ENCODE measurements around the gene CADM1. TPM values are rescaled to one million over a fixed set of nuclear protein-coding genes. Genes with fewer than 3 reads are reported as not detected.

CADM1 gene
- total RNA-seq, 2 donors from 2014 or later: 49.6 to 137 TPM

DNA sequence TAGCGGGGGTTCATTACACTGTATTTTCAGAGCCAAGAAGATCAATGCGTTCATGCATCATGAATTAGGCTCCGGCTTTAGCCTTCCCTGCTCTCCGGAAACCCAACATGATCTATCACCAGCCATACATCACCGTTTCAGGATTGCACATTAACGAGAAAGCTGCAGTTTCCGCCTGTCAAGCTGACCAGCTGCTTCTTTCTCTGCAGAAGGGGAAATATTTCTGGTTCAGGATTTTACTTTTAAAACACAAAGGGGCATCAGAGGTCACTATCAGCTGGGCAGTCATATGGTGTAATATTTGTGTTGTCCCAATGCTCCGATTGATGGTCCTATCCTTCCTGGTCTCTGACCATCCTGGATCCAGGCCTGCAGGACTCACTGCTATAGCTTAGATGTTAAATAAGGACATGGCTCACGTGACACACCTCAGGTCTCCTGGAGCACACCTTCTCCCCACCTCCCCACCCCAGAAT lies 21.4 kb upstream of the CADM1 start:
- Histone ChIP-seq H3K27me3 (replicated peaks; ENCODE audit: insufficient read depth) (no peaks in the 10 kb centered on the region), H3K27ac (no peak overlapping the region), H3K4me1 (replicated peaks) (no peaks in the 10 kb centered on the region), H3K36me3 (no peaks in the 10 kb centered on the region), H3K9me3 (no peaks in the 10 kb centered on the region), H3K4me3 (no peak overlapping the region)
- WGBS: 92% methylated on average over 9 of the region's 9 CpGs
- TF ChIP-seq POLR2A (IDR thresholded peaks at IDR 0.05) (no peak), POLR2AphosphoS5 (IDR thresholded peaks at IDR 0.05) (no peak)
- TF ChIP-seq, protein P1, sequence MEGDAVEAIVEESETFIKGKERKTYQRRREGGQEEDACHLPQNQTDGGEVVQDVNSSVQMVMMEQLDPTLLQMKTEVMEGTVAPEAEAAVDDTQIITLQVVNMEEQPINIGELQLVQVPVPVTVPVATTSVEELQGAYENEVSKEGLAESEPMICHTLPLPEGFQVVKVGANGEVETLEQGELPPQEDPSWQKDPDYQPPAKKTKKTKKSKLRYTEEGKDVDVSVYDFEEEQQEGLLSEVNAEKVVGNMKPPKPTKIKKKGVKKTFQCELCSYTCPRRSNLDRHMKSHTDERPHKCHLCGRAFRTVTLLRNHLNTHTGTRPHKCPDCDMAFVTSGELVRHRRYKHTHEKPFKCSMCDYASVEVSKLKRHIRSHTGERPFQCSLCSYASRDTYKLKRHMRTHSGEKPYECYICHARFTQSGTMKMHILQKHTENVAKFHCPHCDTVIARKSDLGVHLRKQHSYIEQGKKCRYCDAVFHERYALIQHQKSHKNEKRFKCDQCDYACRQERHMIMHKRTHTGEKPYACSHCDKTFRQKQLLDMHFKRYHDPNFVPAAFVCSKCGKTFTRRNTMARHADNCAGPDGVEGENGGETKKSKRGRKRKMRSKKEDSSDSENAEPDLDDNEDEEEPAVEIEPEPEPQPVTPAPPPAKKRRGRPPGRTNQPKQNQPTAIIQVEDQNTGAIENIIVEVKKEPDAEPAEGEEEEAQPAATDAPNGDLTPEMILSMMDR (IDR thresholded peaks at IDR 0.05): no peak
- intact Hi-C loops (cut with DNase I): no loop called here
- no peak for DNase-seq (ENCODE audit: low spot score)

DNA sequence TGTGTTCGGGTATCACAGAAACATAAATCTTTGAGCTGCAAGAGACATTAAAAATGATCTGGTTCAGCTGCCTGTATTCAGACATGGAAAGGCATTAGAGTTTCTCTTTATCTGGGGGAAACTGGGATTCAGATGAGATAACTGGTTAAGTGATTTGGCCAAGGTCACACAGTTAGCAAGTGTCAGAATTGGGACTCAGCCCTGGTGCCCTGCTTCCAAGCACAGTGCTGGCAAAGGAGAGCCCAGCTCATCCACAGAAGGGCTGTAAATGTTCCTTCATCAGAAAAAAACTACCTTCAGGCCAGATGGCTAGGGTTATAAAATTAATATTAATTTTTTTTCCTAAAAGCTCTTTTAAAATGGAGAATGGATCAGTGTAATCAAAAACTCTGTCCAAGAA lies 20.4 kb upstream of the CADM1 start:
- TF ChIP-seq POLR2AphosphoS5 (IDR thresholded peaks at IDR 0.05) (no peak), POLR2A (IDR thresholded peaks at IDR 0.05) (no peak)
- TF ChIP-seq, protein P1 (IDR thresholded peaks at IDR 0.05): no peak
- no peaks in the 10 kb centered on the region for H3K4me1 ChIP-seq (replicated peaks)
- H3K27ac ChIP-seq: no peak overlapping the region
- H3K4me3 ChIP-seq: no peak overlapping the region
- WGBS: 36% methylated on average over 1 of the region's 1 CpG
- H3K27me3 ChIP-seq (replicated peaks; ENCODE audit: insufficient read depth): no peaks in the 10 kb centered on the region
- no peaks in the 10 kb centered on the region for H3K36me3 ChIP-seq
- no peaks in the 10 kb centered on the region for H3K9me3 ChIP-seq
- DNase-seq (ENCODE audit: low spot score): no peak
- intact Hi-C loops (cut with DNase I): no loop called here

DNA sequence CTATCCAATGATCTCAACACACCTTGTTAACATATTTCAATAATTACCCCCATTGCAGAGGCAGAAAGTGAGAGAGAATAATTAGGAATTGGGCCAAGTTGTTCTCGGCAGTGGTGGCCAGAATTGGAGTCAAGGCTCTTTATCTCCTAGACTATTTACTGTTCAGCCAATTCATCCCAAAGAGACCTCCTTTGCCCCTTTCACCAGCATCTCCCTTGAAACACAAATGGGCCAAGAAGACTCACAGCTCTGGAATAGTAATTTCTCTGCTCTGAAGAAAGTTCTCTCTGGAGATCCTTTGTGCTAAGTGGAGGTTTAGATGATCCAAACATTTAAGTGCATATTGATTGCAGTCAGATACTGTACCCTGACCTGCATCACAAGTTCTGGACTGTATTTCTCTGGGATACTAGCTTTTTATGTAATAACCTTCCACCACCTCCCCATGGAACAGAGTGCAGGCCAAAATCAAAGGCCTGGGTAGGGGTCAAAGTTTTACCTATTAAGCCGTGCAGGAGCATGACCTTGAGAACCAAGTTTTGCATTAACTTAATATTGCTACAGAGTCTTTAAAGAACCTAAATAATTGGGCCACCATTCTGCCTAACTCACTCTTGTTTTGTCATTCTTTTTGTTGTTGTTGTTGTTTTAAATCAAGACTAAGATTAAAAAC lies 19.6 kb upstream of the CADM1 start:
- intact Hi-C loops (cut with DNase I): no loop called here
- WGBS: 73% methylated on average over 2 of the region's 2 CpGs

GRCh38 chr11:115522302-115522701 lies 18.1 kb upstream of the CADM1 start:
- Histone ChIP-seq H3K27me3 (replicated peaks; ENCODE audit: insufficient read depth) (no peaks in the 10 kb centered on the region), H3K4me3 (no peak overlapping the region), H3K36me3 (no peaks in the 10 kb centered on the region), H3K4me1 (replicated peaks) (no peaks in the 10 kb centered on the region), H3K27ac (no peak overlapping the region), H3K9me3 (no peaks in the 10 kb centered on the region)
- 87% methylated on average over 3 of the region's 3 CpGs for WGBS
- intact Hi-C loops (cut with DNase I): no loop called here
- no peak for DNase-seq (ENCODE audit: low spot score)
- TF ChIP-seq, protein P1 (IDR thresholded peaks at IDR 0.05): no peak
- TF ChIP-seq POLR2A (IDR thresholded peaks at IDR 0.05) (no peak), POLR2AphosphoS5 (IDR thresholded peaks at IDR 0.05) (no peak)

More for the DNA sequence above, 19.6 kb upstream of the CADM1 start:
- Histone ChIP-seq H3K36me3 (no peaks in the 10 kb centered on the region), H3K27me3 (replicated peaks; ENCODE audit: insufficient read depth) (no peaks in the 10 kb centered on the region), H3K4me1 (replicated peaks) (no peaks in the 10 kb centered on the region), H3K27ac (no peak overlapping the region), H3K9me3 (no peaks in the 10 kb centered on the region), H3K4me3 (no peak overlapping the region)
- no peak for DNase-seq (ENCODE audit: low spot score)
- TF ChIP-seq POLR2A (IDR thresholded peaks at IDR 0.05) (no peak), POLR2AphosphoS5 (IDR thresholded peaks at IDR 0.05) (no peak)
- TF ChIP-seq, protein P1 (IDR thresholded peaks at IDR 0.05): no peak

- intact Hi-C loops (cut with DNase I): no loop called here
- H3K27ac ChIP-seq: no peak overlapping the region
- H3K36me3 ChIP-seq: no peaks in the 10 kb centered on the region
- WGBS: 68% methylated on average over 4 of the region's 4 CpGs
- H3K4me3 ChIP-seq: no peak overlapping the region
- TF ChIP-seq, protein P1 (IDR thresholded peaks at IDR 0.05): no peak
- TF ChIP-seq POLR2A (IDR thresholded peaks at IDR 0.05) (no peak), POLR2AphosphoS5 (IDR thresholded peaks at IDR 0.05) (no peak)
- DNase-seq (ENCODE audit: low spot score): no peak
- H3K9me3 ChIP-seq: no peaks in the 10 kb centered on the region
- H3K4me1 ChIP-seq (replicated peaks): no peaks in the 10 kb centered on the region
- no peaks in the 10 kb centered on the region for H3K27me3 ChIP-seq (replicated peaks; ENCODE audit: insufficient read depth)
Measured at GRCh38 chr11:115521825-115522224, 17.6 kb upstream of the CADM1 start.

Measured in prostate gland (tissue), 2 donors.